Keratinocyte (primary cell): ENCODE data around the gene HTRA1.

ENCODE experiments used
- EZH2 ChIP-seq: IDR thresholded peaks from one replicate; pipeline ENCODE4 v1.6.1; 2012; ENCODE audit warnings: inconsistent platforms, mild to moderate bottlenecking, low read length, moderate library complexity
- TF ChIP-seq, protein P1 (sequence below), 3 experiments: IDR thresholded peaks in 1 of 3; conservative IDR thresholded peaks in 1 of 3; optimal IDR thresholded peaks in 1 of 3; 2 replicates in 2 of 3; 3 replicates in 1 of 3; pipeline versions ENCODE3 to v1.5.1; 2011; ENCODE audit warnings: low read length in 3 of 3, mild to moderate bottlenecking in 3 of 3, moderate library complexity in 2 of 3, control low read depth in 1 of 3, inconsistent platforms in 1 of 3; ENCODE audit not compliant: insufficient read depth in 2 of 3; ENCODE audit errors: extremely low read depth in 1 of 3

DNA sequence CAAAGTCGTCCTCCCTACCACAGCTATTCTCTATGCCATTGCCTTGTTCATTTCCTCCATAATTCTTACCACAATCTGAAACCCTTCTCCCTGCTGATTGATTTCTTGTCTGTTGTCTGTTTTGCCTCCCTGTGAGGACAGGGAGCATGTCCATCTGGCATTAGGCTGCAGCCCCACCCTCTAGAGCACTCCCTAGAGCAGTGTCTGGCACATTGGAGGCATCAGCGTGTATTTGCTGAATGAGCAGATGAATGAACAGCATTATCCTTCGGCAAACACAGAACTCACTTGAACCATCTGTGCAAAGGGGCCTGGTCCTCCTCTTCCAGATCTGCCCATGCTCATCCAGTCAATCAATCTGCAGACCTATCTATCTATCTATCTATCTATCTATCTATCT lies 94.1 kb downstream of the HTRA1 start:
- TF ChIP-seq, protein P1, sequence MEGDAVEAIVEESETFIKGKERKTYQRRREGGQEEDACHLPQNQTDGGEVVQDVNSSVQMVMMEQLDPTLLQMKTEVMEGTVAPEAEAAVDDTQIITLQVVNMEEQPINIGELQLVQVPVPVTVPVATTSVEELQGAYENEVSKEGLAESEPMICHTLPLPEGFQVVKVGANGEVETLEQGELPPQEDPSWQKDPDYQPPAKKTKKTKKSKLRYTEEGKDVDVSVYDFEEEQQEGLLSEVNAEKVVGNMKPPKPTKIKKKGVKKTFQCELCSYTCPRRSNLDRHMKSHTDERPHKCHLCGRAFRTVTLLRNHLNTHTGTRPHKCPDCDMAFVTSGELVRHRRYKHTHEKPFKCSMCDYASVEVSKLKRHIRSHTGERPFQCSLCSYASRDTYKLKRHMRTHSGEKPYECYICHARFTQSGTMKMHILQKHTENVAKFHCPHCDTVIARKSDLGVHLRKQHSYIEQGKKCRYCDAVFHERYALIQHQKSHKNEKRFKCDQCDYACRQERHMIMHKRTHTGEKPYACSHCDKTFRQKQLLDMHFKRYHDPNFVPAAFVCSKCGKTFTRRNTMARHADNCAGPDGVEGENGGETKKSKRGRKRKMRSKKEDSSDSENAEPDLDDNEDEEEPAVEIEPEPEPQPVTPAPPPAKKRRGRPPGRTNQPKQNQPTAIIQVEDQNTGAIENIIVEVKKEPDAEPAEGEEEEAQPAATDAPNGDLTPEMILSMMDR (optimal IDR thresholded peaks at IDR 0.05 in 1 of 3, IDR thresholded peaks at IDR 0.05 in 1 of 3, conservative IDR thresholded peaks at IDR 0.05 in 1 of 3; ENCODE audit: extremely low read depth in 1 of 3, insufficient read depth in 2 of 3, low read length in 3 of 3): no peak
- no peak for TF ChIP-seq EZH2
